ENCODE measurements around the gene GRIK3. TPM values are rescaled to one million over a fixed set of nuclear protein-coding genes. Genes with fewer than 3 reads are reported as not detected.
"Not testable (repeated sequence)": the region's sequence is repeated elsewhere in the genome, so short reads cannot be mapped to it uniquely, and the experiment has no call there.

GRIK3 gene
- under 1 TPM in 2 of 4 donors, not detected in 2; 0.07 to 0.15 TPM for total RNA-seq
- under 1 TPM; 0.03 to 0.04 (median 0.04) TPM for polyA plus RNA-seq
- long read RNA-seq, donor 1: 0 reads
- long read RNA-seq, donor 2: 0 reads

- Histone ChIP-seq H3K27ac (no peak within 1 kb of the TSS), H3K4me3 (no peak within 1 kb of the TSS), H3K9me3 (no peaks in the 10 kb centered on the region), H3K4me1 (no peaks in the 10 kb centered on the region), H3K36me3 (ENCODE audit: insufficient read depth in 1 of 2, low read depth in 1 of 2) (no peaks in the 10 kb centered on the region), H3K27me3 (ENCODE audit: insufficient read depth in 3 of 3, low read length in 2 of 3) (peaks cover 2 to 94% (median 41%) of the 10 kb centered on the region in 3 donors)
- intact Hi-C loops (cut with DNase I): no loop called here
- DNase-seq (no peak), ATAC-seq (peak in 2 of 4 donors; percentile 23 to 36)
- 0 to 1% (median 1%) methylated on average over 60 to 128 of the region's 128 CpGs for WGBS, 3 donors
- no peak for TF ChIP-seq CTCF (IDR thresholded peaks at IDR 0.05)
These were observed at the start of gene GRIK3 for GRCh38 chr1:37034121-37035013. Gene GRIK3, minus strand, starts transcription at chr1:37034515. Its CDS starts 407 bp downstream, at chr1:37034108.

GRCh38 chr1:37084013-37084412, 49.7 kb upstream of the GRIK3 start:
- DNase-seq: no peak
- H3K4me3 ChIP-seq: no peak overlapping the region
- no peak for TF ChIP-seq CTCF (IDR thresholded peaks at IDR 0.05)
- H3K27ac ChIP-seq: no peak overlapping the region
- WGBS, 3 donors: 65 to 76% (median 73%) methylated on average over 10 of the region's 10 CpGs
- no peaks in the 10 kb centered on the region for H3K9me3 ChIP-seq
- no peaks in the 10 kb centered on the region for H3K36me3 ChIP-seq (ENCODE audit: insufficient read depth in 1 of 2, low read depth in 1 of 2)
- ATAC-seq: no peak
- no peaks in the 10 kb centered on the region for H3K4me1 ChIP-seq
- intact Hi-C loops (cut with DNase I): no loop called here
- H3K27me3 ChIP-seq (ENCODE audit: insufficient read depth in 3 of 3, low read length in 2 of 3): peaks cover 0 to 6% (median 2%) of the 10 kb centered on the region in 3 donors

GRCh38 chr1:37083603-37084002, 49.3 kb upstream of the GRIK3 start:
- DNase-seq (no peak), ATAC-seq (no peak)
- Histone ChIP-seq H3K27ac (no peak overlapping the region), H3K36me3 (ENCODE audit: insufficient read depth in 1 of 2, low read depth in 1 of 2) (no peaks in the 10 kb centered on the region), H3K9me3 (no peaks in the 10 kb centered on the region), H3K4me1 (no peaks in the 10 kb centered on the region), H3K27me3 (ENCODE audit: insufficient read depth in 3 of 3, low read length in 2 of 3) (peaks cover 0 to 6% (median 2%) of the 10 kb centered on the region in 3 donors), H3K4me3 (no peak overlapping the region)
- intact Hi-C loops (cut with DNase I): no loop called here
- TF ChIP-seq CTCF (IDR thresholded peaks at IDR 0.05): no peak
- 85 to 91% (median 88%) methylated on average over 12 of the region's 12 CpGs for WGBS, 3 donors

GRCh38 chr1:37080296-37080986, 46.1 kb upstream of the GRIK3 start:
- H3K27me3 ChIP-seq (ENCODE audit: insufficient read depth in 3 of 3, low read length in 2 of 3); intact Hi-C loops (cut with DNase I); ATAC-seq; H3K4me1 ChIP-seq; H3K27ac ChIP-seq; H3K9me3 ChIP-seq; H3K4me3 ChIP-seq; DNase-seq; H3K36me3 ChIP-seq (ENCODE audit: insufficient read depth in 1 of 2, low read depth in 1 of 2): not testable (repeated sequence)
- 93 to 96% (median 94%) methylated on average over 20 to 43 of the region's 54 CpGs for WGBS, 3 donors

- no peak for TF ChIP-seq CTCF (IDR thresholded peaks at IDR 0.05)
- no peaks in the 10 kb centered on the region for H3K9me3 ChIP-seq
- intact Hi-C loops (cut with DNase I): no loop called here
- H3K27me3 ChIP-seq (ENCODE audit: insufficient read depth in 3 of 3, low read length in 2 of 3): no peaks in the 10 kb centered on the region
- DNase-seq: no peak
- no peaks in the 10 kb centered on the region for H3K4me1 ChIP-seq
- 72 to 88% (median 77%) methylated on average over 2 of the region's 2 CpGs for WGBS, 3 donors
- no peak overlapping the region for H3K27ac ChIP-seq
- no peak for ATAC-seq
- H3K4me3 ChIP-seq: no peak overlapping the region
- no peaks in the 10 kb centered on the region for H3K36me3 ChIP-seq (ENCODE audit: insufficient read depth in 1 of 2, low read depth in 1 of 2)
These were observed 44.6 kb upstream of the GRIK3 start for GRCh38 chr1:37078866-37079265.
